ENCODE data around the gene FHDC1. TPM values are rescaled to one million over a fixed set of nuclear protein-coding genes. Genes with fewer than 3 reads are reported as not detected.

Gene FHDC1
- total RNA-seq, 1 experiment from 2014 or later, result 0.21 TPM

GRCh38 chr4:152973629-152974467 is 37.7 kb downstream of the FHDC1 start:
- no peak for DNase-seq (ENCODE audit: low read depth, low spot score)
- no peaks in the 10 kb centered on the region for H3K27me3 ChIP-seq (ENCODE audit: control insufficient read depth, insufficient read depth, low read length)
- no TSS peak for BruUV-seq (replicated peaks)
- H3K4me1 ChIP-seq (ENCODE audit: control insufficient read depth, insufficient read depth, low read length), result no peaks in the 10 kb centered on the region
- CTCF ChIA-PET, result no interaction called here
- H3K36me3 ChIP-seq (ENCODE audit: control insufficient read depth, insufficient read depth, low read length), result no peaks in the 10 kb centered on the region
- in situ Hi-C loops (cut with HindIII; ENCODE audit: low pct_unique_long_range_greater_than_20kb, low sequenced_read_pairs), result no loop called here
- ATAC-seq, result no peak
- H3K9me3 ChIP-seq (ENCODE audit: control insufficient read depth, insufficient read depth, low read depth, low read length), result no peaks in the 10 kb centered on the region
- POLR2A ChIA-PET, result interaction anchor here (0.6 kb wide), 1 partner anchor 179 kb away, joined by 24 read pairs; no protein-coding TSS in a partner anchor
- intact Hi-C loops (cut with micrococcal nuclease; ENCODE audit: unreplicated experiment), result no loop called here
- no peak overlapping the region for H3K4me3 ChIP-seq (ENCODE audit: low read depth in 2 of 2, low read length in 2 of 2)
- H3K27ac ChIP-seq (ENCODE audit: low read length), result no peak overlapping the region
- no peak for TF ChIP-seq REST (IDR thresholded peaks at IDR 0.05; ENCODE audit: insufficient read depth in 1 of 2, low read depth in 2 of 2, low read length in 1 of 2)
- no peak for TF ChIP-seq SIN3A (IDR thresholded peaks at IDR 0.05; ENCODE audit: borderline replicate concordance, insufficient read depth, low read depth, low read length)
- TF ChIP-seq, protein P1, sequence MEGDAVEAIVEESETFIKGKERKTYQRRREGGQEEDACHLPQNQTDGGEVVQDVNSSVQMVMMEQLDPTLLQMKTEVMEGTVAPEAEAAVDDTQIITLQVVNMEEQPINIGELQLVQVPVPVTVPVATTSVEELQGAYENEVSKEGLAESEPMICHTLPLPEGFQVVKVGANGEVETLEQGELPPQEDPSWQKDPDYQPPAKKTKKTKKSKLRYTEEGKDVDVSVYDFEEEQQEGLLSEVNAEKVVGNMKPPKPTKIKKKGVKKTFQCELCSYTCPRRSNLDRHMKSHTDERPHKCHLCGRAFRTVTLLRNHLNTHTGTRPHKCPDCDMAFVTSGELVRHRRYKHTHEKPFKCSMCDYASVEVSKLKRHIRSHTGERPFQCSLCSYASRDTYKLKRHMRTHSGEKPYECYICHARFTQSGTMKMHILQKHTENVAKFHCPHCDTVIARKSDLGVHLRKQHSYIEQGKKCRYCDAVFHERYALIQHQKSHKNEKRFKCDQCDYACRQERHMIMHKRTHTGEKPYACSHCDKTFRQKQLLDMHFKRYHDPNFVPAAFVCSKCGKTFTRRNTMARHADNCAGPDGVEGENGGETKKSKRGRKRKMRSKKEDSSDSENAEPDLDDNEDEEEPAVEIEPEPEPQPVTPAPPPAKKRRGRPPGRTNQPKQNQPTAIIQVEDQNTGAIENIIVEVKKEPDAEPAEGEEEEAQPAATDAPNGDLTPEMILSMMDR (IDR thresholded peaks at IDR 0.05), result no peak
- no peak for TF ChIP-seq POLR2AphosphoS5 (IDR thresholded peaks at IDR 0.05; ENCODE audit: low read depth, low read length)
- TF ChIP-seq TCF7L2 (IDR thresholded peaks at IDR 0.05; ENCODE audit: low read depth, low read length), result no peak

- Histone ChIP-seq H3K36me3 (ENCODE audit: control insufficient read depth, insufficient read depth, low read length) (no peaks in the 10 kb centered on the region), H3K27me3 (ENCODE audit: control insufficient read depth, insufficient read depth, low read length) (no peaks in the 10 kb centered on the region), H3K9me3 (ENCODE audit: control insufficient read depth, insufficient read depth, low read depth, low read length) (no peaks in the 10 kb centered on the region), H3K4me3 (ENCODE audit: low read depth in 2 of 2, low read length in 2 of 2) (no peak overlapping the region), H3K4me1 (ENCODE audit: control insufficient read depth, insufficient read depth, low read length) (no peaks in the 10 kb centered on the region), H3K27ac (ENCODE audit: low read length) (no peak overlapping the region)
- ChIA-PET CTCF (no interaction called here), POLR2A (no interaction called here)
- intact Hi-C loops (cut with micrococcal nuclease; ENCODE audit: unreplicated experiment) (no loop called here), in situ Hi-C loops (cut with HindIII; ENCODE audit: low pct_unique_long_range_greater_than_20kb, low sequenced_read_pairs) (no loop called here)
- BruUV-seq (replicated peaks), result no TSS peak
- DNase-seq (ENCODE audit: low read depth, low spot score), result no peak
- no peak for ATAC-seq
- no peak for TF ChIP-seq TCF7L2 (IDR thresholded peaks at IDR 0.05; ENCODE audit: low read depth, low read length)
- TF ChIP-seq, protein P1 (IDR thresholded peaks at IDR 0.05), result no peak
- TF ChIP-seq POLR2AphosphoS5 (IDR thresholded peaks at IDR 0.05; ENCODE audit: low read depth, low read length), result no peak
- TF ChIP-seq REST (IDR thresholded peaks at IDR 0.05; ENCODE audit: insufficient read depth in 1 of 2, low read depth in 2 of 2, low read length in 1 of 2), result no peak
- TF ChIP-seq SIN3A (IDR thresholded peaks at IDR 0.05; ENCODE audit: borderline replicate concordance, insufficient read depth, low read depth, low read length), result no peak
Measured at GRCh38 chr4:152974468-152975379, 38.6 kb downstream of the FHDC1 start.
